Mammary epithelial cell (primary cell): ENCODE data around the gene SCAPER.

Source experiments
- EZH2 ChIP-seq: IDR thresholded peaks from 2 replicates; pipeline ENCODE4 v1.6.1; 2012; ENCODE audit warnings: low read length, inconsistent platforms, borderline replicate concordance
- TF ChIP-seq, protein P1 (sequence below), 2 donors: IDR thresholded peaks in 1 of 2; conservative IDR thresholded peaks in 1 of 2; 2 replicates each; pipeline ENCODE4 v1.5.1; 2011 to 2012; ENCODE audit warnings: inconsistent platforms in 2 of 2, low read length in 2 of 2, mild to moderate bottlenecking in 2 of 2, control low read depth in 1 of 2, low read depth in 1 of 2; ENCODE audit not compliant: insufficient read depth in 1 of 2; ENCODE audit errors: extremely low read depth in 1 of 2

DNA sequence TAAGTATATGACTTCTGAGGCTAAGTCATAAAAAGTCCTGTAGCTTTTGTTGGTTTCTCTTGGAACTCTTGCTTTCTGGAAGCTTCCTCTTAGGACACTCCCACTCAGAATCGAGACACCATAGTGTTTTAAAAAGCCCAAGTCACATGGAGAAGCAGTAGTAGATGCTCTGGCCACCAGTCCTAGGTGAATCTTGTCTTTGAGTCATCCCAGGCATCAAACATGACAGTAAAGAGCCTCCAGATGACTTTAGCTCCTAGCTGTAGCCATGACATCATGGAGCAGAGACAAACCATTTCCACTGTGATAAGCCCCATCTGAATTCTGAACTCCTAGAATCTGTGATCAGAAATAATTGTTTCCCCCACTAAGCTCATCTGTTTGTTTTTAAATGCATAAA is 526.4 kb downstream of the SCAPER start:
- TF ChIP-seq, protein P1, sequence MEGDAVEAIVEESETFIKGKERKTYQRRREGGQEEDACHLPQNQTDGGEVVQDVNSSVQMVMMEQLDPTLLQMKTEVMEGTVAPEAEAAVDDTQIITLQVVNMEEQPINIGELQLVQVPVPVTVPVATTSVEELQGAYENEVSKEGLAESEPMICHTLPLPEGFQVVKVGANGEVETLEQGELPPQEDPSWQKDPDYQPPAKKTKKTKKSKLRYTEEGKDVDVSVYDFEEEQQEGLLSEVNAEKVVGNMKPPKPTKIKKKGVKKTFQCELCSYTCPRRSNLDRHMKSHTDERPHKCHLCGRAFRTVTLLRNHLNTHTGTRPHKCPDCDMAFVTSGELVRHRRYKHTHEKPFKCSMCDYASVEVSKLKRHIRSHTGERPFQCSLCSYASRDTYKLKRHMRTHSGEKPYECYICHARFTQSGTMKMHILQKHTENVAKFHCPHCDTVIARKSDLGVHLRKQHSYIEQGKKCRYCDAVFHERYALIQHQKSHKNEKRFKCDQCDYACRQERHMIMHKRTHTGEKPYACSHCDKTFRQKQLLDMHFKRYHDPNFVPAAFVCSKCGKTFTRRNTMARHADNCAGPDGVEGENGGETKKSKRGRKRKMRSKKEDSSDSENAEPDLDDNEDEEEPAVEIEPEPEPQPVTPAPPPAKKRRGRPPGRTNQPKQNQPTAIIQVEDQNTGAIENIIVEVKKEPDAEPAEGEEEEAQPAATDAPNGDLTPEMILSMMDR (conservative IDR thresholded peaks at IDR 0.05 in 1 of 2, IDR thresholded peaks at IDR 0.05 in 1 of 2; ENCODE audit: extremely low read depth in 1 of 2, insufficient read depth in 1 of 2, low read depth in 1 of 2, low read length in 2 of 2) = no peak
- no peak for TF ChIP-seq EZH2
